Measurements from ENCODE around the gene CUTA.

GRCh38 chr6:33391922-33392594 is 25.8 kb downstream of the CUTA start:
- no peak for TF ChIP-seq CTCF (IDR thresholded peaks at IDR 0.05)
- TF ChIP-seq POLR2A (IDR thresholded peaks at IDR 0.05), result no peak

Measured in right lobe of liver (tissue), 4 donors.